SK-N-SH (cell line): ENCODE data around the gene SIGLEC6. TPM values are rescaled to one million over a fixed set of nuclear protein-coding genes. Genes with fewer than 3 reads are reported as not detected.

Experiments
- CTCF ChIA-PET: fragments of 300-600, 350-600 bp; formaldehyde crosslinking; extraction: SDS; loops from one replicate; lab custom pipeline; 2021; lab: Yijun Ruan, JAX
- POLR2A ChIA-PET: fragments of 350-600 bp; sonication (Branson Sonifier 250); formaldehyde crosslinking; extraction: SDS; loops from one replicate; lab custom pipeline; 2020; ENCODE audit warnings: antibody characterized with exemption, inconsistent platforms; lab: Yijun Ruan, JAX
- DNase-seq: peaks from one replicate; pipeline ENCODE4 v3.0.0; 2012
- H2AFZ ChIP-seq: fragments of 200-600 bp; sonication (generic); 2 replicates; pipeline ENCODE4 v1.8.1; 2016; ENCODE audit warnings: antibody characterized with exemption, mild to moderate bottlenecking, low read depth
- H3F3A ChIP-seq: fragments of 200-600 bp; sonication (generic); replicated peaks from 2 replicates; pipeline ENCODE3; 2016; ENCODE audit warnings: antibody characterized with exemption, mild to moderate bottlenecking; ENCODE audit not compliant: insufficient read depth
- H3K27ac ChIP-seq, 2 experiments: fragments of 200-500 bp in 1 of 2; fragments of 200-600 bp in 1 of 2; sonication (Bioruptor generic) in 1 of 2; sonication (generic), shearing (Covaris generic) in 1 of 2; 2 replicates each; pipeline versions ENCODE4 v1.5.1 to v1.6.1; 2014 to 2016; ENCODE audit warnings: low read depth in 2 of 2, inconsistent platforms in 1 of 2, low read length in 1 of 2, mild to moderate bottlenecking in 1 of 2, mixed read lengths in 1 of 2
- H3K27me3 ChIP-seq: fragments of 200-600 bp; sonication (generic), shearing (Covaris generic); 2 replicates; pipeline ENCODE4 v1.6.1; 2016; ENCODE audit warnings: mixed run types; ENCODE audit not compliant: insufficient read depth
- H3K36me3 ChIP-seq, 2 experiments: fragments of 200-500 bp in 1 of 2; fragments of 200-600 bp in 1 of 2; sonication (Bioruptor generic) in 1 of 2; sonication (generic) in 1 of 2; replicated peaks in 1 of 2; 2 replicates each; pipeline versions ENCODE3 to v1.5.1; 2014 to 2016; ENCODE audit warnings: low read length in 1 of 2, mild to moderate bottlenecking in 1 of 2; ENCODE audit not compliant: insufficient read depth in 2 of 2, control insufficient read depth in 1 of 2
- H3K4me1 ChIP-seq, 2 experiments: fragments of 200-500 bp in 1 of 2; fragments of 200-600 bp in 1 of 2; sonication (Bioruptor generic) in 1 of 2; sonication (generic), shearing (Covaris generic) in 1 of 2; 2 replicates each; pipeline versions ENCODE4 v1.5.1 to v1.6.1; 2014 to 2016; ENCODE audit warnings: low read depth in 1 of 2, low read length in 1 of 2, mixed run types in 1 of 2; ENCODE audit not compliant: insufficient read depth in 2 of 2, control insufficient read depth in 1 of 2
- H3K4me2 ChIP-seq: fragments of 200-600 bp; sonication (generic), shearing (Covaris generic); 2 replicates; pipeline ENCODE4 v1.6.1; 2017; ENCODE audit warnings: mixed run types
- H3K4me3 ChIP-seq, 2 experiments: fragments of 200-500 bp in 1 of 2; fragments of 200-600 bp in 1 of 2; sonication (Bioruptor generic) in 1 of 2; sonication (generic), shearing (Covaris generic) in 1 of 2; 2 replicates each; pipeline versions ENCODE4 v1.5.1 to v1.8.1; 2014 to 2016; ENCODE audit warnings: low read depth in 2 of 2, inconsistent platforms in 1 of 2, low read length in 1 of 2, mild to moderate bottlenecking in 1 of 2, mixed read lengths in 1 of 2, moderate library complexity in 1 of 2
- H3K79me2 ChIP-seq: fragments of 200-600 bp; sonication (generic); 2 replicates; pipeline ENCODE4 v1.8.1; 2017; ENCODE audit warnings: mild to moderate bottlenecking; ENCODE audit not compliant: insufficient read depth
- H3K9ac ChIP-seq: fragments of 200-600 bp; sonication (generic); 2 replicates; pipeline ENCODE4 v1.6.1; 2017; ENCODE audit warnings: mixed run types
- H3K9me2 ChIP-seq: fragments of 200-600 bp; sonication (generic); 2 replicates; pipeline ENCODE4 v1.6.1; 2017; ENCODE audit warnings: mixed run types
- H3K9me3 ChIP-seq: fragments of 200-600 bp; sonication (generic); 2 replicates; pipeline ENCODE4 v1.6.1; 2017; ENCODE audit warnings: mixed run types, mild to moderate bottlenecking, moderate library complexity
- H4K20me1 ChIP-seq: fragments of 200-600 bp; sonication (generic); 2 replicates; pipeline ENCODE4 v1.6.1; 2017; ENCODE audit warnings: mild to moderate bottlenecking, mixed run types; ENCODE audit not compliant: insufficient read depth
- CHD2 ChIP-seq: fragments of 150-350 bp; IDR thresholded peaks from 2 replicates; pipeline ENCODE4 v1.6.1; 2018; ENCODE audit warnings: low read length; ENCODE audit not compliant: partially characterized antibody
- ELF1 ChIP-seq: IDR thresholded peaks from 2 replicates; pipeline ENCODE4 v1.4.0; 2012
- EP300 ChIP-seq, 2 experiments: IDR thresholded peaks; 2 replicates each; pipeline versions ENCODE4 v1.4.0 to v1.6.1; 2012; ENCODE audit warnings: borderline replicate concordance in 1 of 2, low read depth in 1 of 2, low read length in 1 of 2
- FOXJ3 ChIP-seq: sonication (generic); formaldehyde crosslinking; IDR thresholded peaks from 2 replicates; pipeline ENCODE4 v1.5.1; 2020; ENCODE audit warnings: mild to moderate bottlenecking, missing genetic modification reagents
- FOXM1 ChIP-seq: IDR thresholded peaks from 2 replicates; pipeline ENCODE4 v1.4.0; 2012; ENCODE audit warnings: low read depth, mild to moderate bottlenecking
- GABPA ChIP-seq: IDR thresholded peaks from 2 replicates; pipeline ENCODE4 v1.4.0; 2012; ENCODE audit warnings: low read depth, mild to moderate bottlenecking
- GATA2 ChIP-seq: sonication (generic); formaldehyde crosslinking; IDR thresholded peaks from 2 replicates; pipeline ENCODE4 v1.5.0; 2020; ENCODE audit warnings: mild to moderate bottlenecking, missing genetic modification reagents
- IRF3 ChIP-seq: fragments of 150-350 bp; IDR thresholded peaks from 2 replicates; pipeline ENCODE4 v1.6.1; 2016; ENCODE audit warnings: mild to moderate bottlenecking, low read depth, low read length
- PBX3 ChIP-seq: IDR thresholded peaks from 2 replicates; pipeline ENCODE4; 2012
- RCOR1 ChIP-seq: fragments of 150-350 bp; IDR thresholded peaks from 2 replicates; pipeline ENCODE4 v1.6.1; 2017; ENCODE audit warnings: antibody characterized with exemption, low read length
- REST ChIP-seq: IDR thresholded peaks from 2 replicates; pipeline ENCODE4 v1.6.1; 2012; ENCODE audit warnings: mild to moderate bottlenecking, low read depth, low read length, moderate library complexity
- SIN3A ChIP-seq: IDR thresholded peaks from 2 replicates; pipeline ENCODE4 v1.6.1; 2012; ENCODE audit warnings: low read depth, mild to moderate bottlenecking, low read length, moderate library complexity, borderline replicate concordance
- USF1 ChIP-seq: IDR thresholded peaks from 2 replicates; pipeline ENCODE4 v1.4.0; 2012; ENCODE audit warnings: low read depth, borderline replicate concordance
- YY1 ChIP-seq: IDR thresholded peaks from 2 replicates; pipeline ENCODE4 v1.4.0; 2012; ENCODE audit warnings: low read depth, mild to moderate bottlenecking
- WGBS: methylation state at CpG from one replicate; pipeline ENCODE4 v1.1.6; 2017; ENCODE audit warnings: low lambda C conversion rate; 5-methylcytosine and 5-hydroxymethylcytosine counted together
- polyA plus RNA-seq, 3 experiments: library from polyadenylated mRNA; depleted of rRNA; stranded (reverse); fragments of >200 nt; gene quantifications; 2 replicates each; pipeline ENCODE4 v1.2.3, GENCODE V29; 2012

SIGLEC6 gene
- polyA plus RNA-seq, 1 of the 3 experiments (the other 2 are of a cell fraction), result not detected

DNA sequence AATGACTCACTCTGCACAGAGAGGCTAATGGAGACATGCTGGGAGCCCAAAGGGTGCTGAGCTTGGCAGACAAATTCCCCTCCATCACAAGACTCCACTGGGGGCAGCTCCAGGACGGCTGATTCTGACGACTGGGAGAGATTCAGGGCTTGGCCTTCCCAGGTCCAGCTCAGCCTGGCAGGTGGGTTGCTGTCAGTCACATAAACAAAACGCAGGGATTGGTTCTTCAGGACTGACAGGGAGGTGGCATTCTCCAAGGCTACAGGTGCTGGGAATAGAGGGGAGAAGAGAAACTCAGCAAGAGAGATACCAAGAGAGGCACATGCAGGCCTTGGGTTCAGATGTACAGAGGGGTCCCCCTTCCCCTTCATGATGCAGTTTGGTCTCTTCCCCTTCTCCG is 28.9 kb upstream of the SIGLEC6 start:
- Histone ChIP-seq H3K4me2 (no peak overlapping the region), H3K36me3 (no peaks in the 10 kb centered on the region), H3K4me3 (no peak overlapping the region), H3K27me3 (peaks cover 29% of the 10 kb centered on the region; the same call in 1 of the 2 replicates), H3K9me2 (no peaks in the 10 kb centered on the region), H3K79me2 (no peaks in the 10 kb centered on the region), H3F3A (no peaks in the 10 kb centered on the region), H3K9ac (no peak overlapping the region), H4K20me1 (no peaks in the 10 kb centered on the region), H3K9me3 (no peaks in the 10 kb centered on the region), H2AFZ (no peak overlapping the region), H3K4me1 (no peaks in the 10 kb centered on the region), H3K27ac (no peak overlapping the region)
- TF ChIP-seq GABPA (no peak), FOXM1 (no peak), ELF1 (no peak), IRF3 (no peak), PBX3 (no peak), REST (no peak), SIN3A (no peak)
- 1% methylated on average over 4 of the region's 4 CpGs for WGBS
- ChIA-PET POLR2A (no interaction called here), CTCF (no interaction called here)
- no peak for DNase-seq

DNA sequence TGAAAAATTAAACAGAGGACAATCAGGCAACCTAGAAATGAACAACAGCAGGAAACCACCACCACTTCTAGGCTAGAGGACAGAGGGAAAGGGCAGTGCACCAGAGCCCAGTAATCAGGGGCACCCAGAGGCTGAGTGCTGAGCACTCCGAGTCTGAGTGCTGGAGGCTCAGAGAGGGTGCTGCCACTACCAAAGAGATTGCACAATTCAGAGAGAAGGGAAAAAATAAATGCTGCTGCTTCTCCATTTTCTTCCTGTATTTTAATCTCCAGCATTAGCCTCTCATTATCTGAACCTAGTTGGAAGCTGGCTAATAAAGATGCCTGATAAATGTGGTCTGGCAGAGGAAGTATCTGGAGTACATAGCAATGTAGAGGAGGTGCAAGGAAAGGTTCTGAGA is 27.8 kb upstream of the SIGLEC6 start:
- peaks cover 18% of the 10 kb centered on the region; the same call in 1 of the 2 replicates for H3K27me3 ChIP-seq
- TF ChIP-seq GATA2 (no peak), REST (no peak), FOXJ3 (CRISPR knock-in tag) (no peak), YY1 (no peak), GABPA (no peak), EP300 (IDR thresholded peaks at IDR 0.05; ENCODE audit: borderline replicate concordance in 1 of 2, low read depth in 1 of 2, low read length in 1 of 2) (no peak), CHD2 (no peak), USF1 (no peak), RCOR1 (no peak)
- TF ChIP-seq, all 33 proteins: peak for 0
- no peak for DNase-seq
- H3K9ac ChIP-seq, result no peak overlapping the region
- POLR2A ChIA-PET, result no interaction called here
- no peaks in the 10 kb centered on the region for H3K79me2 ChIP-seq
- H3K4me3 ChIP-seq, result no peak overlapping the region
- H2AFZ ChIP-seq, result no peak overlapping the region
- no peak overlapping the region for H3K27ac ChIP-seq
- H3F3A ChIP-seq, result no peaks in the 10 kb centered on the region
- CTCF ChIA-PET, result no interaction called here
- no peaks in the 10 kb centered on the region for H3K9me2 ChIP-seq
- no peaks in the 10 kb centered on the region for H3K36me3 ChIP-seq
- no peaks in the 10 kb centered on the region for H3K9me3 ChIP-seq
- no peak overlapping the region for H3K4me2 ChIP-seq
- 0% methylated on average over 1 of the region's 1 CpG for WGBS
- H4K20me1 ChIP-seq, result no peaks in the 10 kb centered on the region
- H3K4me1 ChIP-seq, result no peaks in the 10 kb centered on the region
